WERI-Rb-1 (cell line): Measurements from ENCODE around the gene SPRR5.

ENCODE experiments used
- DNase-seq: peaks from one replicate; pipeline ENCODE4 v3.0.0-alpha.2; 2020
- H3K27ac ChIP-seq: fragments of 250-450 bp; sonication (Bioruptor Pico); 2 replicates; pipeline ENCODE4 v1.5.1; 2020; ENCODE audit warnings: mild to moderate bottlenecking, moderate library complexity
- H3K27me3 ChIP-seq: fragments of 250-450 bp; sonication (Bioruptor Pico); 2 replicates; pipeline ENCODE4 v1.5.1; 2021; ENCODE audit warnings: mild to moderate bottlenecking, low read depth, moderate library complexity; ENCODE audit not compliant: insufficient read depth, severe bottlenecking
- H3K36me3 ChIP-seq: fragments of 250-450 bp; sonication (Bioruptor Pico); 2 replicates; pipeline ENCODE4 v1.5.1; 2020; ENCODE audit warnings: mild to moderate bottlenecking, moderate library complexity
- H3K4me3 ChIP-seq: 2 replicates; pipeline ENCODE4 v1.5.1; 2011; ENCODE audit warnings: low read depth, mild to moderate bottlenecking, control low read depth, low read length
- H3K9me3 ChIP-seq: fragments of 250-450 bp; sonication (Bioruptor Pico); 2 replicates; pipeline ENCODE4 v1.5.1; 2021; ENCODE audit warnings: mild to moderate bottlenecking, moderate library complexity; ENCODE audit not compliant: severe bottlenecking
- TF ChIP-seq, protein P1 (sequence below): IDR thresholded peaks from 2 replicates; pipeline ENCODE4 v1.5.1; 2011; ENCODE audit warnings: low read depth, mild to moderate bottlenecking, control low read depth, inconsistent platforms, low read length

The SPRR5 gene

DNA sequence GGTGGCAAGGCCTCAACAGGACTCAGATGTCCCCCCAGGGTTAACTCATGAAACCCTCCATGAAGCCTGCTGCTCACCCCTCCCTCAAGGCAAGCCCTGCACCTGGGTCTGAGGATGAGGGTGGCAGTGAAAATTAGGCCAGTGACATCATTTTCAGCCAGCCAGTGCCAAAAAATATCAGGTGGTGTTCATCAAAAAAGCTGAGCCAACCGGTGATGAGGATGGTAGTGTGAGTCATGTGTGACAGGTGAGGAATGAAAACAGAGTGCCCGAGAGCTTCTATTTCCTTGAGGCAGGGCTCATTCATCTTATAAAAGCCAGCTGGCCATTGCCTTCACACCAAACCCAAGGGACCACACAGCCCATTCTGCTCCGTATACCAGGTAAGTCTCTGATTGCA, 36.7 kb downstream of the SPRR5 start, which contains the start of gene SPRR1A:
Gene SPRR1A (plus strand): TSS at position 339 of the 400 bp plus-strand sequence. CDS start 1,150 bp downstream, outside the sequence.
- Histone ChIP-seq H3K27ac (peak within 1 kb of the TSS; percentile 51), H3K27me3 (no peaks in the 10 kb centered on the region), H3K4me3 (peak within 1 kb of the TSS; percentile 15), H3K36me3 (no peaks in the 10 kb centered on the region), H3K9me3 (peaks cover 5% of the 10 kb centered on the region)
- TF ChIP-seq, protein P1, sequence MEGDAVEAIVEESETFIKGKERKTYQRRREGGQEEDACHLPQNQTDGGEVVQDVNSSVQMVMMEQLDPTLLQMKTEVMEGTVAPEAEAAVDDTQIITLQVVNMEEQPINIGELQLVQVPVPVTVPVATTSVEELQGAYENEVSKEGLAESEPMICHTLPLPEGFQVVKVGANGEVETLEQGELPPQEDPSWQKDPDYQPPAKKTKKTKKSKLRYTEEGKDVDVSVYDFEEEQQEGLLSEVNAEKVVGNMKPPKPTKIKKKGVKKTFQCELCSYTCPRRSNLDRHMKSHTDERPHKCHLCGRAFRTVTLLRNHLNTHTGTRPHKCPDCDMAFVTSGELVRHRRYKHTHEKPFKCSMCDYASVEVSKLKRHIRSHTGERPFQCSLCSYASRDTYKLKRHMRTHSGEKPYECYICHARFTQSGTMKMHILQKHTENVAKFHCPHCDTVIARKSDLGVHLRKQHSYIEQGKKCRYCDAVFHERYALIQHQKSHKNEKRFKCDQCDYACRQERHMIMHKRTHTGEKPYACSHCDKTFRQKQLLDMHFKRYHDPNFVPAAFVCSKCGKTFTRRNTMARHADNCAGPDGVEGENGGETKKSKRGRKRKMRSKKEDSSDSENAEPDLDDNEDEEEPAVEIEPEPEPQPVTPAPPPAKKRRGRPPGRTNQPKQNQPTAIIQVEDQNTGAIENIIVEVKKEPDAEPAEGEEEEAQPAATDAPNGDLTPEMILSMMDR: no peak
- DNase-seq: no peak

DNA sequence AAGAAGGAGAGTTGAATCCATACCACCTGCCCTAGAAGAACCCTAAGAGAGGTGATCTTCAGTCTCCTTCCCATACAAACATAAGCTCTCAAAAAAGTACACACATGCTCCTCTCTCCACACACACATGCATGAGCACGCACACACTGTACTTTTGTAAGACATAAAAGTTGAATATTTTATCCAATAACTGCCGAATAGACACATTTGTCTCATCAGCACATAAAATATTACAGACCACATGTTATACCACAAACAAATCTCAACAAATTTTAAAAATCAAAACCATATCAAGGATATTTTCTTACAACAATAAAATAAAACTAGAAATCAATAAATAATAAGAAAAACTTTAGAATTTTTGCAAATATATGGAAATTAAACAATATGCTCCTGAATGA, 39.6 kb downstream of the SPRR5 start:
- Histone ChIP-seq H3K27ac (no peak overlapping the region), H3K36me3 (no peaks in the 10 kb centered on the region), H3K4me3 (no peak overlapping the region), H3K9me3 (peaks cover 5% of the 10 kb centered on the region), H3K27me3 (no peaks in the 10 kb centered on the region)
- no peak for DNase-seq
- TF ChIP-seq, protein P1: no peak

DNA sequence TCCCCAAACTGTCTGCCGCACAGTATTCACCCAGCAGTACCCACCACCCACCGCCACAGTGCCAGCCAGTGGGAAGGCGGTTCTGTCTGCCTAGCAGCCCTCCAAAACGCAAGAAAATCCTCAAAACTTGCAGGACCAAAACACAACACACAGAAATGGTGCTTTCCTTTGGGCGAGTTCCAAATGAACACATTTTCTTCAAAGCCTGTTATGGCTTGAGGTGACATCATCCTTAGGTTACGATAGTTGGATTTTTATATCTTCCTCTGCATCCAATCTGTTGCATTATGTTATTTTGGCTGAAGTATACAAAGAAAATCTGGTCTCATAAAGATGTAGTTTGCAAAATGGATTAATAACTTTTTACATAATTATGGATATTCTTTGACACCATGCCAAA, 46.2 kb downstream of the SPRR5 start:
- Histone ChIP-seq H3K27me3 (no peaks in the 10 kb centered on the region), H3K9me3 (peaks cover 8% of the 10 kb centered on the region), H3K36me3 (no peaks in the 10 kb centered on the region), H3K27ac (no peak overlapping the region), H3K4me3 (no peak overlapping the region)
- TF ChIP-seq, protein P1: no peak
- DNase-seq: no peak

DNA sequence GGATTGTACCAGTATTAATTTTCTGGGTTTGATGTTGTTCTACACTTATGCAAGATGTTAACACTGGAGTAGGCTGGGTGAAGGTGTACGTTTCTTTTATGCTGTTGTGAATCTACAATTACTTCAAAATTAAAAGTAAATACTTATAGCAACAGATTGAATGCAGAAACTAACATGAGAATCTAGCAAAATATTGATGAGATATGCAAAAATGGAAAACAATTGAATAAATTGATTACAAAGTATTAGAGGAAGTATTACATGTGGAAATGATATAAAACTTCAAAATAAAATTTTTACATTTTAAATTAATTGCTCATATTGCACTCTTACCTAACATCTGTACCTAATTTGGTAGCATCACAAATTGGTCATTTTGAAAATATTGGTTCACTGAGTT, 48.8 kb downstream of the SPRR5 start:
- DNase-seq: no peak
- TF ChIP-seq, protein P1: no peak
- H3K9me3 ChIP-seq: peaks cover 8% of the 10 kb centered on the region
- H3K27me3 ChIP-seq: no peaks in the 10 kb centered on the region
- no peaks in the 10 kb centered on the region for H3K36me3 ChIP-seq
- no peak overlapping the region for H3K27ac ChIP-seq
- no peak overlapping the region for H3K4me3 ChIP-seq

DNA sequence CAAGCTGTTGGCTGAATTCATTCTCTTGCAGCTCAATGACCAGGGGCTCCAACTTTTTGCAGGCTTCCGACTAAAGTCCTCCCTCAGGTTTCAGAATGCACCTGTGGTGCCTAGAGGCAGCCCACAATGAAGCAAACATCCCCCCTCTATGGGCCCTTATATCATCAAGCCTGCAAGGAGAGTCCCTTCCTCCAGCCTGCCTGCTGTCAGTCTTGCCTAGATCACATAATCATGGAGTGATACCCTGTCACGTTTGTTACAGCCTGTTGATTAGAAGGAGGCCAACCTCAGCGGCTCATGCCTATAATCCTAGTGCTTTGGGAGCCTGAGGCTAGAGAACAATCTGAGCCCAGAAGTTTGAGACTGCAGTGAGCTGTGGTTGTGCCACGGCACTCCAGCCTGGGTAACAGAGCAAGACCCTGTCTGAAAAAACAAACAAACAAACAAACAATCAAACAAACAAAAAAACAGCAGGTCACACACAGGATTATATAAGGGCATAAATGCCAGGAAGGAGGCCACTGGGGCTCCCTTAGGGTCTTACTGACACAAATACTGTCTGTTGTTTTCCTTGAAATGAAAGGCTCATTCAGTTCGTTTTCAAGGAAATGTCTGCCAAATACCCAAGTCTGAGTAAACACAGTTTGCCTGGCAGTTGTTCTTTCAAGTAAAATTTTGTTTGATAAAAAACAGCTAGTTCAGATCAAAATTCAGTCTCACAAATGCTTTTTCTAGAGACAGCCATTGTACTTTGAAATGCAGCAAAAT, 49.8 kb downstream of the SPRR5 start:
- no peaks in the 10 kb centered on the region for H3K27me3 ChIP-seq
- peaks cover 8% of the 10 kb centered on the region for H3K9me3 ChIP-seq
- H3K4me3 ChIP-seq: no peak overlapping the region
- peak overlapping the region; percentile 47 for H3K27ac ChIP-seq
- DNase-seq: peak; percentile 93
- TF ChIP-seq, protein P1: no peak
- no peaks in the 10 kb centered on the region for H3K36me3 ChIP-seq
